GM12878 (cell line): ENCODE results near the gene MYO16. TPM values are rescaled to one million over a fixed set of nuclear protein-coding genes. Genes with fewer than 3 reads are reported as not detected.

Experiments
- ATAC-seq: fragments of 200-7000 bp; cut with Tn5 transposase; 3 replicates; pipeline ENCODE4 v1.9.1; 2020; ENCODE audit warnings: mild to moderate bottlenecking, moderate library complexity
- BruUV-seq: library from RNA; stranded (reverse); fragments of 400-500 nt; replicated peaks from 2 replicates; lab custom pipeline; 2021; lab: Mats Ljungman, UMichigan
- CTCF ChIA-PET: fragments of 300-600 bp; sonication (Branson Sonifier 250); formaldehyde crosslinking; extraction: SDS; loops from one replicate; lab custom pipeline; 2021; ENCODE audit warnings: inconsistent platforms; lab: Yijun Ruan, JAX
- POLR2A ChIA-PET: fragments of 350-600 bp; formaldehyde crosslinking; extraction: SDS; loops from one replicate; lab custom pipeline; 2021; ENCODE audit warnings: inconsistent platforms; lab: Charles Lee
- RAD21 ChIA-PET: fragments of 300-600 bp; sonication (Branson Sonifier 250); formaldehyde crosslinking; loops from one replicate; lab custom pipeline; 2023; ENCODE audit warnings: antibody characterized with exemption; ENCODE audit not compliant: unreplicated experiment; lab: Charles Lee
- SMC1A ChIA-PET: fragments of 300-600 bp; sonication (Branson Sonifier 250); formaldehyde crosslinking; loops from one replicate; lab custom pipeline; 2023; ENCODE audit not compliant: unreplicated experiment, uncharacterized antibody; lab: Charles Lee
- DNase-seq: peaks from one replicate; pipeline ENCODE4 v3.0.0-alpha.2; 2011; ENCODE audit warnings: low read depth, low spot score
- FAIRE-seq: peaks from 3 replicates; lab custom pipeline; 2011; peaks lifted over from hg19 to GRCh38; lab: Jason Lieb, UNC
- H2AFZ ChIP-seq: 2 replicates; pipeline ENCODE4 v1.6.0; 2011; ENCODE audit warnings: low read depth, low read length, control low read depth; ENCODE audit not compliant: control insufficient read depth
- H3K27ac ChIP-seq: 2 replicates; pipeline ENCODE4 v1.5.1; 2011; ENCODE audit warnings: control low read depth; ENCODE audit not compliant: control insufficient read depth, insufficient read depth
- H3K27me3 ChIP-seq, 2 experiments: replicated peaks in 1 of 2; 2 replicates each; pipeline versions ENCODE4 v1.6.0 to v1.6.1; 2011; ENCODE audit warnings: low read length in 1 of 2; ENCODE audit not compliant: control insufficient read depth in 2 of 2, insufficient read depth in 2 of 2
- H3K36me3 ChIP-seq, 2 experiments: 2 replicates each; pipeline ENCODE4 v1.5.1; 2011; ENCODE audit warnings: low read length in 1 of 2; ENCODE audit not compliant: control insufficient read depth in 2 of 2, insufficient read depth in 2 of 2
- H3K4me1 ChIP-seq: 2 replicates; pipeline ENCODE4 v1.6.1; 2011; ENCODE audit warnings: mild to moderate bottlenecking, low read length, moderate library complexity, mixed read lengths; ENCODE audit not compliant: control insufficient read depth, insufficient read depth
- H3K4me2 ChIP-seq: 2 replicates; pipeline ENCODE4 v1.6.0; 2011; ENCODE audit warnings: control low read depth; ENCODE audit not compliant: control insufficient read depth, insufficient read depth
- H3K4me3 ChIP-seq: fragments of 200-600 bp; sonication (generic); 2 replicates; pipeline ENCODE4 v1.5.1; 2016
- H3K79me2 ChIP-seq: 2 replicates; pipeline ENCODE4 v1.6.0; 2011; ENCODE audit warnings: low read length; ENCODE audit not compliant: control insufficient read depth, insufficient read depth
- H3K9ac ChIP-seq: 2 replicates; pipeline ENCODE4 v1.8.0; 2011; ENCODE audit warnings: low read length, control low read depth, mixed read lengths; ENCODE audit not compliant: control insufficient read depth, insufficient read depth
- H3K9me3 ChIP-seq: replicated peaks from 3 replicates; pipeline ENCODE4 v1.5.1; 2011; ENCODE audit warnings: mild to moderate bottlenecking, low read length; ENCODE audit not compliant: control insufficient read depth, insufficient read depth
- H4K20me1 ChIP-seq: 2 replicates; pipeline ENCODE4 v1.6.0; 2011; ENCODE audit not compliant: control insufficient read depth, insufficient read depth
- CUX1 ChIP-seq: IDR thresholded peaks from 2 replicates; pipeline ENCODE4 v1.6.1; 2012; ENCODE audit warnings: improper control_type of control experiment, low read depth, low read length; ENCODE audit not compliant: insufficient replicate concordance
- DPF2 ChIP-seq: fragments of 450-650 bp; IDR thresholded peaks from 2 replicates; pipeline ENCODE4 v1.6.1; 2017; ENCODE audit warnings: mild to moderate bottlenecking
- EP300 ChIP-seq, 2 experiments: fragments of 150-350 bp in 1 of 2; IDR thresholded peaks; 2 replicates each; pipeline ENCODE4 v1.6.1; 2011 to 2012; ENCODE audit warnings: low read depth in 2 of 2, low read length in 2 of 2, borderline replicate concordance in 1 of 2, improper control_type of control experiment in 1 of 2, inconsistent platforms in 1 of 2; ENCODE audit not compliant: control insufficient read depth in 1 of 2
- HCFC1 ChIP-seq: fragments of 150-350 bp; IDR thresholded peaks from 2 replicates; pipeline ENCODE4 v1.6.1; 2014; ENCODE audit warnings: low read length
- NR2C1 ChIP-seq: fragments of 450-650 bp; IDR thresholded peaks from 2 replicates; pipeline ENCODE4 v1.6.1; 2017; ENCODE audit warnings: antibody characterized with exemption, mild to moderate bottlenecking, moderate library complexity
- NRF1 ChIP-seq: conservative IDR thresholded peaks from 2 replicates; pipeline ENCODE4 v1.6.1; 2011; ENCODE audit warnings: mild to moderate bottlenecking, low read depth, low read length, improper control_type of control experiment
- POLR2A ChIP-seq: IDR thresholded peaks from 2 replicates; pipeline ENCODE4 v1.6.1; 2011; ENCODE audit warnings: low read depth, mild to moderate bottlenecking, low read length
- SKIL ChIP-seq: fragments of 450-650 bp; IDR thresholded peaks from 2 replicates; pipeline ENCODE4 v1.6.1; 2017; ENCODE audit warnings: mild to moderate bottlenecking, low read depth, inconsistent platforms; ENCODE audit not compliant: poor library complexity, severe bottlenecking
- SRF ChIP-seq, 2 experiments: IDR thresholded peaks; 2 replicates each; pipeline ENCODE4 v1.6.1; 2011; ENCODE audit warnings: low read depth in 2 of 2, low read length in 2 of 2, mild to moderate bottlenecking in 1 of 2, moderate library complexity in 1 of 2
- TAF1 ChIP-seq: IDR thresholded peaks from 2 replicates; pipeline ENCODE4 v1.6.1; 2011; ENCODE audit warnings: mild to moderate bottlenecking, low read depth, low read length, borderline replicate concordance
- ZSCAN29 ChIP-seq: fragments of 450-650 bp; IDR thresholded peaks from 2 replicates; pipeline ENCODE4 v1.6.1; 2017; ENCODE audit warnings: mild to moderate bottlenecking, moderate library complexity
- whole genome bisulfite sequencing: methylation state at CpG from one replicate; pipeline ENCODE4 v1.1.6; 2016; ENCODE audit warnings: low lambda C conversion rate; ENCODE audit not compliant: insufficient replicate concordance, insufficient coverage; ENCODE audit errors: missing lambda C conversion rate; 5-methylcytosine and 5-hydroxymethylcytosine counted together
- in situ Hi-C: fragments of 300-500 bp; cut with MboI; formaldehyde crosslinking; loops from 9 replicates; pipeline ENCODE4 v1.14.3; 2018; ENCODE audit warnings: mixed read lengths
- intact Hi-C: fragments of 100-400 bp; cut with micrococcal nuclease; formaldehyde crosslinking; loops from one replicate; pipeline ENCODE4 v1.14.2; 2022; ENCODE audit not compliant: unreplicated experiment
- polyA plus RNA-seq, 11 experiments: library from polyadenylated mRNA; depleted of rRNA in 4 of 11; unstranded in 6 of 11; stranded (reverse) in 5 of 11; fragments of >200 nt; fragmentation: Nextera tagmentation in 4 of 11; fragmentation: Illumina TruSeq in 1 of 11; extraction: Ambion mirVana in 4 of 11; extraction: Trizol in 1 of 11; gene quantifications; 1 replicate in 1 of 11; 2 replicates in 10 of 11; pipeline versions ENCODE4 v1.2.1 to v1.2.3, GENCODE V29; 2011 to 2016; ENCODE audit warnings: inconsistent platforms in 2 of 11, missing spikeins in 2 of 11, low read depth in 1 of 11
- total RNA-seq, 4 experiments: library from RNA; depleted of rRNA in 3 of 4; stranded (reverse); fragments of >200 nt in 3 of 4; fragmentation: Illumina TruSeq in 1 of 4; extraction: Trizol in 1 of 4; gene quantifications; 2 replicates each; pipeline versions ENCODE4 v1.2.1 to v1.2.3, GENCODE V29; 2013 to 2021
- TF ChIP-seq, protein P1 (sequence below): fragments of 450-650 bp; IDR thresholded peaks from 2 replicates; pipeline ENCODE4 v1.6.1; 2018; ENCODE audit warnings: borderline replicate concordance, mild to moderate bottlenecking; ENCODE audit not compliant: partially characterized antibody

MYO16 gene
- total and polyA plus RNA-seq, 10 of the 15 experiments (the other 5 are each of a cell fraction or from before 2014, with no cell fraction given) = under 0.01 to 1.7 (median 0.05) TPM; not detected in 4

GRCh38 chr13:108624108-108624507 lies 5.3 kb upstream of the MYO16 start (continued):
- TF ChIP-seq CUX1 (no peak), HCFC1 (no peak), NR2C1 (no peak), TAF1 (no peak)

- FAIRE-seq = no peak
- BruUV-seq = no TSS peak
- TF ChIP-seq, protein P1, sequence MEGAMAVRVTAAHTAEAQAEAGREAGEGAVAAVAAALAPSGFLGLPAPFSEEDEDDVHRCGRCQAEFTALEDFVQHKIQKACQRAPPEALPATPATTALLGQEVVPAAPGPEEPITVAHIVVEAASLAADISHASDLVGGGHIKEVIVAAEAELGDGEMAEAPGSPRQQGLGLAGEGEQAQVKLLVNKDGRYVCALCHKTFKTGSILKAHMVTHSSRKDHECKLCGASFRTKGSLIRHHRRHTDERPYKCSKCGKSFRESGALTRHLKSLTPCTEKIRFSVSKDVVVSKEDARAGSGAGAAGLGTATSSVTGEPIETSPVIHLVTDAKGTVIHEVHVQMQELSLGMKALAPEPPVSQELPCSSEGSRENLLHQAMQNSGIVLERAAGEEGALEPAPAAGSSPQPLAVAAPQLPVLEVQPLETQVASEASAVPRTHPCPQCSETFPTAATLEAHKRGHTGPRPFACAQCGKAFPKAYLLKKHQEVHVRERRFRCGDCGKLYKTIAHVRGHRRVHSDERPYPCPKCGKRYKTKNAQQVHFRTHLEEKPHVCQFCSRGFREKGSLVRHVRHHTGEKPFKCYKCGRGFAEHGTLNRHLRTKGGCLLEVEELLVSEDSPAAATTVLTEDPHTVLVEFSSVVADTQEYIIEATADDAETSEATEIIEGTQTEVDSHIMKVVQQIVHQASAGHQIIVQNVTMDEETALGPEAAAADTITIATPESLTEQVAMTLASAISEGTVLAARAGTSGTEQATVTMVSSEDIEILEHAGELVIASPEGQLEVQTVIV = no peak
- TF ChIP-seq NRF1 (no peak), EP300 (IDR thresholded peaks at IDR 0.05; ENCODE audit: borderline replicate concordance in 1 of 2, control insufficient read depth in 1 of 2, low read depth in 2 of 2, low read length in 2 of 2) (no peak), SRF (IDR thresholded peaks at IDR 0.05; ENCODE audit: low read depth in 2 of 2, low read length in 2 of 2) (no peak), SKIL (no peak), DPF2 (no peak), ZSCAN29 (no peak), POLR2A (no peak)
These were observed 4.4 kb upstream of the MYO16 start for GRCh38 chr13:108624979-108625378.

More at GRCh38 chr13:108624979-108625378, 4.4 kb upstream of the MYO16 start:
- ChIA-PET POLR2A (no interaction called here), SMC1A (interaction anchor here (1.3 kb wide), 1 partner anchor 21 kb away, joined by 3 read pairs; no protein-coding TSS in a partner anchor), RAD21 (interaction anchor here (0.6 kb wide), 1 partner anchor 29 kb away, joined by 3 read pairs; no protein-coding TSS in a partner anchor), CTCF (interaction anchor here (0.8 kb wide), 1 partner anchor 14 kb away, joined by 5 read pairs; no protein-coding TSS in a partner anchor)
- no peak overlapping the region for H2AFZ ChIP-seq
- no peaks in the 10 kb centered on the region for H3K27me3 ChIP-seq
- no peak overlapping the region for H3K4me2 ChIP-seq
- no peak overlapping the region for H3K4me3 ChIP-seq
- ATAC-seq = no peak
- no peak overlapping the region for H3K9ac ChIP-seq
- 8% methylated on average over 4 of the region's 4 CpGs for WGBS
- H3K27ac ChIP-seq = no peak overlapping the region
- no peaks in the 10 kb centered on the region for H4K20me1 ChIP-seq
- H3K9me3 ChIP-seq = no peaks in the 10 kb centered on the region; the same call in 2 of the 3 replicates
- no peaks in the 10 kb centered on the region for H3K4me1 ChIP-seq
- no peaks in the 10 kb centered on the region for H3K36me3 ChIP-seq
- in situ Hi-C loops = no loop called here
- intact Hi-C loops = no loop called here
- no peaks in the 10 kb centered on the region for H3K79me2 ChIP-seq
- DNase-seq = no peak
